ENCODE data around the gene GALNT13. TPM values are rescaled to one million over a fixed set of nuclear protein-coding genes. Genes with fewer than 3 reads are reported as not detected.

Gene GALNT13
- total and polyA plus RNA-seq, 2 of the 13 experiments (the other 11 are each of a cell fraction or from before 2014, with no cell fraction given): 1.3 to 5.0 TPM

- no peak overlapping the region for H2AFZ ChIP-seq (ENCODE audit: low read length)
- no TSS peak for BruUV-seq (replicated peaks)
- TF ChIP-seq JUN (CRISPR knock-in tag; IDR thresholded peaks at IDR 0.05): no peak
- TF ChIP-seq ZNF296 (CRISPR knock-in tag; conservative IDR thresholded peaks at IDR 0.05): no peak
- no peak for TF ChIP-seq ZNF577 (CRISPR knock-in tag; IDR thresholded peaks at IDR 0.05; ENCODE audit: borderline replicate concordance, low read depth)
- TF ChIP-seq STAG1 (CRISPR knock-in tag; IDR thresholded peaks at IDR 0.05): no peak
- TF ChIP-seq FOXO4 (CRISPR knock-in tag; conservative IDR thresholded peaks at IDR 0.05): no peak
- no peak for TF ChIP-seq RFXANK (CRISPR knock-in tag; IDR thresholded peaks at IDR 0.05)
- TF ChIP-seq ZNF619 (CRISPR knock-in tag; IDR thresholded peaks at IDR 0.05): no peak
- no peak for TF ChIP-seq ZNF142 (CRISPR knock-in tag; IDR thresholded peaks at IDR 0.05)
- DNase-seq (ENCODE audit: low spot score) (no peak), ATAC-seq (no peak), FAIRE-seq (no peak)
- no peaks in the 10 kb centered on the region for H3K4me1 ChIP-seq (ENCODE audit: insufficient read depth, low read length)
- no peak overlapping the region for H3K4me3 ChIP-seq (replicated peaks in 1 of 3; ENCODE audit: insufficient read depth in 1 of 3, low read depth in 2 of 3, low read length in 3 of 3)
- CTCF ChIA-PET (ENCODE audit: low intra/inter-chr PET ratio, low total read pairs): no interaction called here
- no peaks in the 10 kb centered on the region for H3K79me2 ChIP-seq (ENCODE audit: insufficient read depth, low read length)
- no peaks in the 10 kb centered on the region for H3K36me3 ChIP-seq (replicated peaks in 1 of 2; ENCODE audit: control insufficient read depth in 1 of 2, insufficient read depth in 2 of 2, low read length in 2 of 2)
- no peak overlapping the region for H3K27ac ChIP-seq (ENCODE audit: extremely low read length, insufficient read depth, low read length)
- H4K20me1 ChIP-seq (ENCODE audit: insufficient read depth, low read length): no peaks in the 10 kb centered on the region
- POLR2A ChIA-PET: no interaction called here
- no peak overlapping the region for H3K4me2 ChIP-seq (ENCODE audit: low read depth, low read length)
- in situ Hi-C loops (cut with HindIII; ENCODE audit: extremely low pct_ligation_motif_present, low pct_unique_long_range_greater_than_20kb): no loop called here
- no peaks in the 10 kb centered on the region for H3K27me3 ChIP-seq (ENCODE audit: control insufficient read depth in 1 of 2, insufficient read depth in 2 of 2, low read length in 2 of 2)
- 0% methylated on average over 1 of the region's 1 CpG for WGBS (ENCODE audit: low lambda C conversion rate)
- no peak overlapping the region for H3K9ac ChIP-seq (ENCODE audit: insufficient read depth, low read depth, low read length)
- H3K9me3 ChIP-seq (ENCODE audit: low read length): no peaks in the 10 kb centered on the region
- intact Hi-C loops (cut with micrococcal nuclease; ENCODE audit: unreplicated experiment): no loop called here
These were observed 18.9 kb downstream of the GALNT13 start for GRCh38 chr2:153890576-153890975.
